GM18502 (cell line): ENCODE data around the gene MEGF8.

ENCODE experiments used
- ATAC-seq: cut with Tn5 transposase; IDR thresholded peaks from one replicate; pipeline ENCODE4 v1.9.1; 2021; ENCODE audit warnings: mild to moderate bottlenecking; ENCODE audit not compliant: unreplicated experiment, poor library complexity

The MEGF8 gene

DNA sequence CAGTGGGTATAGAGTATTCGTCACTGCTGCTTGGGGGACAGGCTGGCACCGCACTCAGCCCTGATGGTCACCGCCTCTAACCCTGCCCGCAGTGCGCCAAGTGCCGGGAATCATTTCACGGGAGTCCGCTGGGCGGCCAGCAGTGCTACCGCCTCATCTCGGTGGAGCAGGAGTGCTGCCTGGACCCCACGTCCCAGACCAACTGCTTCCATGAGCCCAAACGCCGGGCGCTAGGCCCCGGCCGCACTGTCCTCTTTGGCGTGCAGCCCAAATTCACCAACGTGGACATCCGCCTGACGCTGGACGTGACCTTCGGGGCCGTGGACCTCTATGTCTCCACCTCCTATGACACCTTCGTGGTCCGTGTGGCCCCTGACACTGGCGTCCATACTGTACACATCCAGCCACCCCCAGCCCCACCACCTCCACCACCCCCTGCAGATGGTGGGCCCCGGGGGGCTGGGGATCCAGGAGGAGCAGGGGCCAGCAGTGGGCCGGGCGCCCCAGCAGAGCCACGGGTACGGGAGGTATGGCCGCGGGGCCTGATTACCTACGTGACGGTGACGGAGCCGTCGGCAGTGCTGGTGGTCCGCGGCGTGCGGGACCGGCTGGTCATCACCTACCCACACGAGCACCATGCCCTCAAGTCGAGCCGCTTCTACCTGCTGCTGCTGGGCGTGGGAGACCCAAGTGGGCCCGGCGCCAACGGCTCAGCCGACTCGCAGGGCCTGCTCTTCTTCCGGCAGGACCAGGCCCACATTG lies 50.2 kb downstream of the MEGF8 start:
- ATAC-seq = no peak

DNA sequence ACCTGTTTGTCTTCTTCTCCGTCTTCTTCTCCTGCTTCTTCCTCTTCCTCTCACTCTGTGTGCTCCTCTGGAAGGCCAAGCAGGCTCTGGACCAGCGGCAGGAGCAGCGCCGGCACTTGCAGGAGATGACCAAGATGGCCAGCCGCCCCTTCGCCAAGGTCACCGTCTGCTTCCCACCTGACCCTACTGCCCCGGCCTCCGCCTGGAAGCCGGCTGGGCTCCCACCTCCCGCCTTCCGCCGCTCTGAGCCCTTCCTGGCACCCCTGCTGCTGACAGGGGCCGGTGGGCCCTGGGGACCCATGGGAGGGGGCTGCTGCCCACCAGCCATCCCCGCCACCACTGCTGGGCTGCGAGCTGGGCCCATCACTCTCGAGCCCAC lies 50.7 kb downstream of the MEGF8 start:
- no peak for ATAC-seq

GRCh38 chr19:42378225-42379215 lies 53.1 kb downstream of the MEGF8 start:
- ATAC-seq = no peak

DNA sequence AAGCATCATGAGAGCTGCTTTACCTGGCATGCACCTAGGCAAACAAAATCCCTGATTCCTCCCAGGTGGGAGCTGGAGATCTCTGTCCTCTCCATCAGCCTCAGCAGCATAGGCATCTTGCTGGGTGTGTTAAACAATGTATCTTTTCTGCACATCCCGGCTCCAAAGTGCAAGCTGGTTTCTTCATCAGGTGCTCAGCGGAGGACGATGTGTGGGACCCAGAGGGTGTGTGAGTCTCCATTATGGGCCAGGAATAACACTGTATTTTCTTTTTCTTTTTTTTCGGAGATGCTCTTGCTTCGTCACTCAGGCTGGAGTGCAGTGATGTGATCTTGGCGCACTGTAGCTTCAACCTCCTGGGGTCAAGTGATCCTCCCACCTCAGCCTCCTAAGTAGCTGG lies 54.7 kb downstream of the MEGF8 start:
- no peak for ATAC-seq

- ATAC-seq = no peak
These were observed 61.7 kb downstream of the MEGF8 start for GRCh38 chr19:42386974-42387707.

- ATAC-seq = no peak
These were observed 63.5 kb downstream of the MEGF8 start for GRCh38 chr19:42388851-42389489.

DNA sequence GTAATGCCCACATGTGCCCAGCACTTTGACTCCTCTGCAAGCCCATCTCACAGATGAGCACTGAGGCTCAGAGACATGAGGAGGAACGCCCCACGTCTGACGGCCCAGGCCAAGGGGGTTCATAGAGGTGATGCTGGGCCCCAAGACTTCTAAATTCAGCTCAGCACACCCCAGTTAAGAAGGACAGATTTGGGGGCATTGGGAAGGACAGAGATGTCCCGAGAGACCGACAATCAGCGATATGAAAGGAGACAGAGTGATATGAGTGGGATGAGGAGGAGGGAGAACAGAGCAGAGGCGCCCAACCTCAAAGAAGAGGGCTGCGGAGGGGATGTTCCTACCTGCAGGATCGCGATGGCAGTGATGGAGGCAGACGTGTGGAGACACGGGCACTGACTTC lies 64.5 kb downstream of the MEGF8 start, which contains the start of gene CNFN:
CNFN (minus strand) TSS at position 399 of the 400 bp plus-strand sequence. CDS start 1,260 bp downstream, outside the sequence.
- ATAC-seq = no peak

- ATAC-seq = no peak
These were observed 66.7 kb downstream of the MEGF8 start for GRCh38 chr19:42392165-42392564.

GRCh38 chr19:42394751-42395150 lies 69.3 kb downstream of the MEGF8 start:
- no peak for ATAC-seq

- peak; percentile 95 for ATAC-seq
These were observed 71.2 kb downstream of the MEGF8 start for GRCh38 chr19:42396381-42397262.

- ATAC-seq = no peak
These were observed 72.1 kb downstream of the MEGF8 start for GRCh38 chr19:42397263-42398166.

DNA sequence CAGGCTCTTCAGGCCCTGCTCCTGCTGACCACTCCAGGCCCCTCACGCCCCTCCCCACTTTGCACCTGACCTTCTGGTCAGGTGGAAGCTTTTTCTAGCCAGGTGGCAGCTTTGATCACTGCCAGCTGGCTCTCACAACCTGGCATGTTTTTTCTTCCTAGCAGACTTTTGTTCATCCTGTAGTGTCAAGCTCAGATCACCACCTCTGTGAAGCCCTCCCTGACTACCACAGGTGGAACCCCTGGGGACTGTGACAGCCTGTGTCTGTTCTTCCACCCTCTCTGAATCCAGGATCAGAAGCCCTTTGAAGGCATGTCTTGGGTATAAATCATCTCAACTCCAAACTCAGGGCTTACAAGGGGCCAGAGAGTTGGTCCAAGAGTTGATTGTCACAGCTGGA lies 75.0 kb downstream of the MEGF8 start:
- no peak for ATAC-seq

- no peak for ATAC-seq
These were observed 76.2 kb downstream of the MEGF8 start for GRCh38 chr19:42401365-42402303.

DNA sequence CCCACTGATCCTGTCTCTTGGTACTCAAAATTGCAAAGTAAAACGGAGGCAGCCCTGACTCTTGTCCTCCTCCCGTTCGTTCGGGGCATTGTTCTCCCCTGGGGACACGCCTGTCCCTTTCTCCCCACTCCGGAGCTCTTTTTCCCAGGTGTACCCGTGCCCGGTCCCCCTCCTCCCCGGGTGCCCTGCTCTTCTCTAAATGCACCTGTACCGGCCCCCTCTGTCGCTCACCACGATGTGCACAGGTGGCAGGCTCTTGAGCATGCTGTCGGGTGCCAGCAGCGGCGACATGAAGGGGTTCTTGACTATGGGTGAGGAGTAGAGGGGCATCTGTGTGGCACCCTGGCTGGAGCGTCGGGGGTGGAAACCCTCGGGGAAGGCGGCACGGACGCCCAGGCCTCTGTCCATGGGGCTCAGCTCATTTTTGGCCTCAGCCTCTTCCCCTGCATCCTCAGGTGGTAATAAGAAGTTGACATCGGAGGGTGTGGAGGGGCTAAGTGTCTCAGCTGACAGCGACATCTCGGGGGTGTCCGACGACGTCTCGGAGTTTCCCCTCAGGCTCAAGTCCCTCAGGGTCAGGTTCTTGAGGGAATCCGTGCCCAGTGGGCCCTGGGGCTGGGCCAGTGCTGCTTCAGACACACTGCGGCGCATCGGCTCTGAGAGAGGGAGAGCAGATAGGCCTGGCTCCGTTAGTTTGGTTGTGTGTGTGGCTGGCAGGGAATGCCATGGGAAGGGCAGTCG lies 77.1 kb downstream of the MEGF8 start:
- no peak for ATAC-seq

DNA sequence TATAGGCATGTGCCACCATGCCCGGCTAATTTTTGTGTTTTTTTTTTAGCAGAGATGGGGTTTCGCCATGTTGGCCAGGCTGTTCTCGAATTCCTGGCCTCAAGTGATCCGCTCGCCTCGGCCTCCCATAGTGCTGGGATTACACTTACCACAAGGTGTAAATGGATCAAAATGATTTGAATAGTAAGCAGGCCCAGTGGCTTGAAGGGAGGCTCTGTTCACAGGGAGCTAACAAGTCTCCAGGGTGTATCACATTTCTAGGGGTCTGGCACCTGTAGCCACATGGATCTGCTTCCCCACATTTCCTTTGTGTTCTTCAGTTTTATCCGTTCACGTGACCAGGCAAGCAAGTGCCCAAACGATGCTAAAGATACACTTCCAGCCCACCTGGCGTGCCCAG lies 78.2 kb downstream of the MEGF8 start:
- ATAC-seq = no peak

DNA sequence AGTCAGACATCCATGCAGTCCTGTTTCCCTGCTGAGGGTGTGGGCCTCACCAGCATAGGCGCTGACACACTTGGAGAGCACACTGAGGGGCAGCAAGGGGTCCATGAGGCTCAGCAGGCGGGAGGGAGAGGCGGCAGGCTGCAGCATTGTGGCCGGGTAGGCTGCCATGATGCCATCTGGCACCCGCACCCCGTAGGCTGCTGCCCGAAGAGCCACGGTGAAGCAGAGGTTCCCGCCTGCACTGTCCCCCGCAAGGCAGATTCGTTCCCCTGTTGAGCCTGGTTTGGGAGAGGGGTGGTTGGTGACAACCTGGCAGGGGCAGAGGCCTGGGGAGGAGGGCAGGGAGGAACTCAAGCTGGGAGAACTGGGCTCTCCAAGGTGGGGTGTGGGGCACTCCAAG lies 80.7 kb downstream of the MEGF8 start:
- ATAC-seq = no peak
